Aorta (tissue), 5 donors: ENCODE data around the gene ZNHIT3. TPM values are rescaled to one million over a fixed set of nuclear protein-coding genes. Genes with fewer than 3 reads are reported as not detected.

Source experiments
- ATAC-seq: fragments of 200-7000 bp; cut with Tn5 transposase; one replicate; pipeline ENCODE4 v1.9.1; 2022; ENCODE audit warnings: moderate library complexity; ENCODE audit not compliant: low FRiP score
- DNase-seq, 2 donors: peaks; one replicate each; pipeline ENCODE4 v3.0.0-alpha.2; 2020
- H3K27ac ChIP-seq, 2 donors: one replicate each; pipeline ENCODE4 v1.5.1; 2013; ENCODE audit warnings: low read length in 2 of 2, mild to moderate bottlenecking in 2 of 2, moderate library complexity in 2 of 2, control low read depth in 1 of 2, inconsistent platforms in 1 of 2, low read depth in 1 of 2
- H3K27me3 ChIP-seq, 2 donors: one replicate each; pipeline ENCODE4 v1.6.1; 2013; ENCODE audit warnings: control low read depth in 1 of 2, low read length in 1 of 2, mild to moderate bottlenecking in 1 of 2, moderate library complexity in 1 of 2; ENCODE audit not compliant: insufficient read depth in 2 of 2, control insufficient read depth in 1 of 2
- H3K36me3 ChIP-seq, 2 donors: one replicate each; pipeline ENCODE4 v1.6.1; 2013; ENCODE audit warnings: control low read depth in 1 of 2, low read length in 1 of 2, mild to moderate bottlenecking in 1 of 2; ENCODE audit not compliant: insufficient read depth in 2 of 2, control insufficient read depth in 1 of 2
- H3K4me1 ChIP-seq, 2 donors: one replicate each; pipeline ENCODE4 v1.6.1; 2013; ENCODE audit warnings: low read length in 2 of 2, control low read depth in 1 of 2, mild to moderate bottlenecking in 1 of 2, moderate library complexity in 1 of 2; ENCODE audit not compliant: insufficient read depth in 2 of 2, control insufficient read depth in 1 of 2
- H3K4me3 ChIP-seq, 2 donors: one replicate each; pipeline ENCODE4 v1.5.1; 2013; ENCODE audit warnings: low read length in 2 of 2, control low read depth in 1 of 2, mild to moderate bottlenecking in 1 of 2
- H3K9me3 ChIP-seq: one replicate; pipeline ENCODE4 v1.6.1; 2013; ENCODE audit warnings: mild to moderate bottlenecking, low read length; ENCODE audit not compliant: control insufficient read depth
- WGBS, 2 donors: extraction: QIAGEN DNeasy Blood & Tissue Kit; methylation state at CpG; one replicate each; pipeline ENCODE4 v1.1.7; 2013; 5-methylcytosine and 5-hydroxymethylcytosine counted together
- intact Hi-C, 2 donors: fragments of 100-400 bp; cut with DNase I; formaldehyde crosslinking; loops; one replicate each; pipeline versions ENCODE4 v1.14.2 to v1.15.0; 2022
- polyA plus RNA-seq, 2 donors: library from polyadenylated mRNA; stranded (reverse); fragments of 200-250 nt; gene quantifications; one replicate each; pipeline ENCODE4 v1.2.3, GENCODE V29; 2013
- total RNA-seq, 2 donors: library from RNA; stranded (reverse); fragmentation: NEBNext Ultra II Directional; extraction: Animal tissue kit (Norgen Biotek cat#: 25700); gene quantifications; one replicate each; pipeline ENCODE4 v1.2.1, GENCODE V29; 2021
- donor health status: healthy with polysubstance abuse.
- donor health status: Bipolar disorder and iron deficiency.
- donor health status: DM: no; HTN: no; CAD: no.
- donor health status: DM: no; HTN: no; CAD: no.
- donor health status: DM: yes; HTN: yes; CAD: no.

The ZNHIT3 gene
- total and polyA plus RNA-seq, 4 donors = 20.2 to 50.0 (median 34.5) TPM

DNA sequence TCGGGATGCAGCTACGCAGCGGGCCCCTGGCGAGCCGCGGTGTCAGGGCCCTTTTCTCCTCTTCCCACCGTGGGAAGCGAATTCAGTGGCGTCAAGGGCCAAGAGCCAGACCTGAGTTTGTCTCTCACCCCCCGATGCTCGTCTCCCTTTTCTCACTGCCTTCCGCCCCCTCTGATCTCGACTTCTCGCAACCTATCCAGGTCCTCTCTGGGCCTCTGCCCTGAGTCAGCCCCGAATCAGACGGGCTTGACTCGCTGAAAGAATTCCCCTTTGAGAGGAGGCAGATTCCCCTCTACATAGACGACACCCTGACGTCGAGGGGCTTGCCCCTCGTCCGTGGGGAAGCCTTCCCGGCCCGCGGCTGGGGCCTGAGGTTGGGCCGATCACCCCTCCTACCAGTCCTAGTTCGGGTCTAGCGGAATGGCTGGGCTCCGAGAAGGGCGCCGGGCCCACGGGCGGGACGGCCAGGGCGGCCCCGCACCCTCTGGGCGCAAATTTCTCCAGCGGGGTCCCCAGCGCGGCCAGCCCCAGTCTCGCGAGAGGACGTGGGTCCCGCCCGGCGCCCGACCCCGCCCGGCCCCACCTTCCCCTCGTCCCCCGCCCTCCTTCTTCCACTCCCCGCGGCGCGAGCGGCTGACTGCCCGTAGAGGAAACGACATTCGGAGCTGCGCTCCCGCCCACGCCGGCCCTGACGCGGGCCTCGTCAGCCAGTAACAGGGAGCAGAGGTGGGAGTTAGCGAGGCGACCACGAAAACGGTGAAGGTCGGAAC is 58.0 kb downstream of the ZNHIT3 start, which contains the start of gene GGNBP2:
Gene GGNBP2, plus strand, starts transcription at position 613 of the 770 bp plus-strand sequence. CDS start 806 bp downstream, outside the sequence.
- Histone ChIP-seq H3K4me3 (peak within 1 kb of the TSS; percentile 84 to 98), H3K4me1 (no peaks in the 10 kb centered on the region), H3K27me3 (no peaks in the 10 kb centered on the region), H3K27ac (peak within 1 kb of the TSS; percentile 97 to 98), H3K9me3 (no peaks in the 10 kb centered on the region), H3K36me3 (no peaks in the 10 kb centered on the region)
- WGBS, 2 donors = 0% methylated on average over 66 to 71 of the region's 71 CpGs
- DNase-seq (peak; percentile 97 to 98), ATAC-seq (peak; percentile 97)
- intact Hi-C loops = loop anchor here (5.0 to 10.0 kb wide), 4 partner anchors 48 to 410 kb away; partner anchors contain the start of genes AATF (in 1 of the 2), DHRS11 (in 1 of the 2) and MRM1 (in 1 of the 2)

- WGBS, 2 donors = 1% methylated on average over 19 to 38 of the region's 38 CpGs
- no peaks in the 10 kb centered on the region for H3K9me3 ChIP-seq
- intact Hi-C loops = loop anchor here (5.0 to 10.0 kb wide), 3 partner anchors 47 to 410 kb away; partner anchors contain the start of genes AATF (in 1 of the 2) and DHRS11 (in 1 of the 2)
- H3K4me3 ChIP-seq = peak overlapping the region; percentile 84 to 98
- DNase-seq (no peak), ATAC-seq (peak; percentile 77)
- no peaks in the 10 kb centered on the region for H3K36me3 ChIP-seq
- H3K27me3 ChIP-seq = no peaks in the 10 kb centered on the region
- peak overlapping the region; percentile 97 to 98 for H3K27ac ChIP-seq
- no peaks in the 10 kb centered on the region for H3K4me1 ChIP-seq
These were observed 58.6 kb downstream of the ZNHIT3 start for GRCh38 chr17:36545077-36545464.

Other genes with a start within 250 kb of the ZNHIT3 start
- 1 to 10 TPM in 1 of 2 donors, not detected in 1; 1.1 TPM for gene TBC1D3I, start 222.1 kb upstream of the ZNHIT3 start, total RNA-seq
- 1 to 10 TPM in 1 of 2 donors, under 1 TPM in 1; 0.75 to 2.6 TPM for gene TBC1D3I, start 222.1 kb upstream of the ZNHIT3 start, polyA plus RNA-seq
- not detected for gene TBC1D3G, start 162.8 kb upstream of the ZNHIT3 start, total RNA-seq
- gene TBC1D3G, start 162.8 kb upstream of the ZNHIT3 start, polyA plus RNA-seq = under 1 TPM in 1 of 2 donors, not detected in 1; 0.75 TPM
- not detected for gene TBC1D3H, start 98.2 kb upstream of the ZNHIT3 start, total RNA-seq
- 1 to 10 TPM in 1 of 2 donors, not detected in 1; 4.0 TPM for gene TBC1D3H, start 98.2 kb upstream of the ZNHIT3 start, polyA plus RNA-seq
- gene MYO19, start 48.2 kb downstream of the ZNHIT3 start, total RNA-seq = 10 to 100 TPM; 37.1 to 57.3 TPM
- 10 to 100 TPM; 13.1 to 27.4 TPM for gene MYO19, start 48.2 kb downstream of the ZNHIT3 start, polyA plus RNA-seq
- 1 to 10 TPM; 4.7 to 4.9 TPM for gene PIGW, start 48.3 kb downstream of the ZNHIT3 start, total RNA-seq
- 1 to 10 TPM; 2.1 to 5.1 TPM for gene PIGW, start 48.3 kb downstream of the ZNHIT3 start, polyA plus RNA-seq
- gene GGNBP2, start 58.2 kb downstream of the ZNHIT3 start, total RNA-seq = 10 to 100 TPM; 73.9 to 80.4 TPM
- 10 to 100 TPM; 37.4 to 53.8 TPM for gene GGNBP2, start 58.2 kb downstream of the ZNHIT3 start, polyA plus RNA-seq
- gene DHRS11, start 105.2 kb downstream of the ZNHIT3 start, total RNA-seq = 1 to 10 TPM; 6.0 to 6.5 TPM
- 10 to 100 TPM in 1 of 2 donors, 1 to 10 TPM in 1; 8.4 to 50.5 TPM for gene DHRS11, start 105.2 kb downstream of the ZNHIT3 start, polyA plus RNA-seq
- gene MRM1, start 114.9 kb downstream of the ZNHIT3 start, total RNA-seq = 1 to 10 TPM; 2.7 to 3.6 TPM
- gene MRM1, start 114.9 kb downstream of the ZNHIT3 start, polyA plus RNA-seq = 1 to 10 TPM; 2.1 to 4.3 TPM